Measurements from ENCODE around the gene ETFRF1.

ETFRF1 gene

DNA sequence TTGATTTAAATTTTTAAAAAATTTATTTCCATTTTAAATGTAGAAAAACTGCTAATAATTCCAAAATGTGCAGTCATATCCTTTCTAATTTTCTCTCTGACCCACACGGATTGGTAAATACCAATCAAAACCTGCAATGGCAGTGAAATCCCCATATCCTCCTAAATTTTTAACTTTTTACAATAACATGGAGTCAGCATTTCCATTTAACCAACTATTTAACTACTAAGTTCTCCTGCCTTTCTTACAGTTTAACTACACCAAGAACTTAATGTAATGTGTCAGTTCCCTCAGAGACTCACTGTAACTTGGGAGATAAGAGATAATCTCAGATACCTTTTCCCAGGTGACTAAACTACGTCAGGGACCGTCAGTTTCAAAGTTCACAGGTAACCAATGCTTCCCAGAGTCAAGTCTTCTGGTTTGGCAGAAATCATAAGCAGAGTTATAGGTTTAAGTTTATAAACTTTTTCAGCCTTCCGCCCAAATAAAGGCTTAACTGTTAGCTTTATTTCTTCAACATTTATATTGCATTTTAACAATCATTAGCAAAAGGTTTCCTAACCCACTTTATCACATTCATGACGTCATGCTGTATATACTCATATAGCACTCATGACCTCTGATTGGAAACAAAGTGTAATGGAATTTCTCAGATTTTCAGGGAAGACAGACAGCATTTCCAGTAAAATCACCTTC is 48.1 kb downstream of the ETFRF1 start:
- no peak overlapping the region for H3K4me3 ChIP-seq
- H3K9ac ChIP-seq = no peak overlapping the region
- H3K9me3 ChIP-seq (replicated peaks in 1 of 11) = peaks cover 0 to 9% (median 2%) of the 10 kb centered on the region in 11 experiments; a peak in 7 of 22 replicates
- no peaks in the 10 kb centered on the region for H3K27me3 ChIP-seq
- H3K27ac ChIP-seq = no peak overlapping the region
- peaks cover 7 to 100% (median 37%) of the 10 kb centered on the region in 11 experiments; a peak in 17 of 22 replicates for H4K20me1 ChIP-seq
- H3K4me2 ChIP-seq = no peak overlapping the region
- peaks cover 26 to 95% (median 74%) of the 10 kb centered on the region in 11 experiments for H3K36me3 ChIP-seq
- peaks cover 3 to 12% (median 8%) of the 10 kb centered on the region in 10 experiments; a peak in 19 of 20 replicates for H3K4me1 ChIP-seq
- TF ChIP-seq Cebpa-rat (IDR thresholded peaks at IDR 0.05) = no peak

DNA sequence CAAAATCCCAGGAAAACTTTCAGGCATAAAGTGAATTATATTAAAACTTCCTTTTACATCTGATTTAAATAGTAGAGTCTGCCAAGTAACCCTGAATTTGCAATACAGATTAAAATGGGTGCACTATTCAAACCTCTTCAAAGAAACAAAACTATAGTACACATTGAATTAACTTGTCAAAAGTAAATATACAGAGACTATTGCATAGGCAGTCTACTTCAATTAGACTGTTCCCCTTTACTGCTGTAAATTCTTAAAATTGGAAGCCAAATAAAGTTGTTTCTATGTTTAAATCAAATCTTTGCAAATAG is 48.6 kb downstream of the ETFRF1 start:
- no peak for TF ChIP-seq Cebpa-rat (IDR thresholded peaks at IDR 0.05)
- H3K9ac ChIP-seq = 0 out of 22 replicates have a peak overlapping the region, but pooled peaks of 1 of the 11 experiments have one; percentile 6
- H3K36me3 ChIP-seq = peaks cover 26 to 95% (median 73%) of the 10 kb centered on the region in 11 experiments
- no peak overlapping the region for H3K27ac ChIP-seq
- H3K4me2 ChIP-seq = no peak overlapping the region
- H3K4me1 ChIP-seq = peaks cover 7 to 14% (median 10%) of the 10 kb centered on the region in 10 experiments
- H3K9me3 ChIP-seq (replicated peaks in 1 of 11) = peaks cover 0 to 9% (median 3%) of the 10 kb centered on the region in 11 experiments; a peak in 7 of 22 replicates
- H4K20me1 ChIP-seq = peaks cover 10 to 99% (median 41%) of the 10 kb centered on the region in 11 experiments; a peak in 17 of 22 replicates
- no peaks in the 10 kb centered on the region for H3K27me3 ChIP-seq
- H3K4me3 ChIP-seq = no peak overlapping the region

DNA sequence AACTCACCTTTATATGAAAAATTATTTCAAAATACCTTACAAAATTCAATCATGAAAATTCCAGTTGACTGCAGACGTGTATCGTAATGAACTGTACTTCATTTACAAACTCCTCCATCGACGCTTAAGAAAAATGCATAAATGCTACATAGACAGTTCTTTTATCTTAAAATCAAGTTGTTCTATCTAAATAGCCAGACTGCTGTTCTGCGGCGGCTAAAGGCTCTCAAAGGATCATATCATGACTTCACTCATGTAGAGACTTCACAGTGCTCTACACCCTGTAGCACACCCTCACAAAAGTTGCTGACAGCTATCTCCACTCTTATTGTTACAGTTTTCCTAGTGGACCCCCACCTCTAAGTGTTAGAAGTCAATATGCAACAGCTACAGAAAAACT is 50.5 kb downstream of the ETFRF1 start:
- peaks cover 9 to 81% (median 54%) of the 10 kb centered on the region in 11 experiments; a peak in 21 of 22 replicates for H3K36me3 ChIP-seq
- peaks cover 19 to 25% (median 21%) of the 10 kb centered on the region in 10 experiments for H3K4me1 ChIP-seq
- TF ChIP-seq Cebpa-rat (IDR thresholded peaks at IDR 0.05) = no peak
- no peaks in the 10 kb centered on the region for H3K27me3 ChIP-seq
- H3K9ac ChIP-seq = no peak overlapping the region
- H3K4me3 ChIP-seq = no peak overlapping the region
- no peak overlapping the region for H3K4me2 ChIP-seq
- no peak overlapping the region for H3K27ac ChIP-seq
- peaks cover 16 to 91% (median 54%) of the 10 kb centered on the region in 11 experiments; a peak in 19 of 22 replicates for H4K20me1 ChIP-seq
- H3K9me3 ChIP-seq (replicated peaks in 1 of 11) = peaks cover 0 to 9% (median 3%) of the 10 kb centered on the region in 11 experiments; a peak in 7 of 22 replicates

DNA sequence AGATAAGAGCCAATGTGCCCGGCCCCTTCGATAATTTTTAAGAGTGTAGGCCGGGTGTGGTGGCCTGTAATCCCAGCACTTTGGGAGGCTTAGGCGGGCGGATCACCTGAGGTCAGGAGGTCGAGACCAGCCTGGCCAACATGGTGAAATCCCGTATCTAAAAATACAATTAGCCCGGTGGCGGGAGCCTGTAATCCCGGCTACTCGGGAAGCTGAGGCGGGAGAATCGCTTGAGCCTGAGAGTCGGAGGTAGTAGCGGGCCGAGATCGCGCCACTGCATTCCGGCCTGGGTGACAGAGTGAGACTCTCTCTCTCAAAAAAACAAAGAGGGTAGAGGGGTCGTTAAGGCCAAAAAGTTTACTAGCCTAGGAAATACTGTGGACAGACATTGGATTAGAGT is 53.1 kb downstream of the ETFRF1 start:
- H3K27ac ChIP-seq = no peak overlapping the region
- TF ChIP-seq Cebpa-rat (IDR thresholded peaks at IDR 0.05) = no peak
- H3K4me1 ChIP-seq = peaks cover 19 to 30% (median 24%) of the 10 kb centered on the region in 10 experiments
- peaks cover 12 to 65% (median 39%) of the 10 kb centered on the region in 11 experiments; a peak in 18 of 22 replicates for H4K20me1 ChIP-seq
- H3K4me3 ChIP-seq = no peak overlapping the region
- H3K9me3 ChIP-seq (replicated peaks in 1 of 11) = peaks cover 0 to 9% (median 3%) of the 10 kb centered on the region in 11 experiments; a peak in 7 of 22 replicates
- no peak overlapping the region for H3K9ac ChIP-seq
- H3K4me2 ChIP-seq = peak overlapping the region in 9 of 11 experiments; percentile 12 to 91 (median 75); a peak in 8 of 22 replicates
- peaks cover 9 to 59% (median 47%) of the 10 kb centered on the region in 11 experiments; a peak in 21 of 22 replicates for H3K36me3 ChIP-seq
- no peaks in the 10 kb centered on the region for H3K27me3 ChIP-seq

DNA sequence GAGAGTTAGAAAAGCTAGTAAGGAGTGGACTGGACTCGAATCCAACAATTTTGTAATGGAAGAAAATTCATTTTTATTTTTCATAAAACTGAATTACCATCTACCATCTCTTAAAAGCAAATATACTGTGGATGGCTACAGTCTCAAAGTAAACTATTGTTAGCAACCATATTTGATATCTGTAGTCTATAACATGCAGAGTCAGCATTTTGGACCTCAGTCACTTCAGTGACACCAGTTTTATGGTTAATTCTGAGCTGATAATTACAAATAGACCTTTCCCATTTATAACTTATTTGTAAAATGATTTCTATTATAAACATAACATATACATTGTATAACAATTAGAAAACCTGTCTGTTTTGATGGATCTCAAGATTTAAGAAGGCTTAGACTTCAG is 53.7 kb downstream of the ETFRF1 start:
- H3K4me2 ChIP-seq = peak overlapping the region; percentile 75 to 94 (median 89)
- TF ChIP-seq Cebpa-rat (IDR thresholded peaks at IDR 0.05) = no peak
- peaks cover 12 to 59% (median 39%) of the 10 kb centered on the region in 11 experiments; a peak in 18 of 22 replicates for H4K20me1 ChIP-seq
- peak overlapping the region in 2 of 11 experiments; percentile 89 to 92; a peak in 2 of 22 replicates for H3K27ac ChIP-seq
- peaks cover 0 to 9% (median 3%) of the 10 kb centered on the region in 11 experiments; a peak in 7 of 22 replicates for H3K9me3 ChIP-seq (replicated peaks in 1 of 11)
- H3K4me3 ChIP-seq = peak overlapping the region in 4 of 10 experiments; percentile 76 to 89 (median 82); a peak in 7 of 20 replicates
- peak overlapping the region in 7 of 11 experiments; percentile 88 to 95 (median 94); a peak in 5 of 22 replicates for H3K9ac ChIP-seq
- peaks cover 8 to 53% (median 41%) of the 10 kb centered on the region in 11 experiments; a peak in 20 of 22 replicates for H3K36me3 ChIP-seq
- no peaks in the 10 kb centered on the region for H3K27me3 ChIP-seq
- peaks cover 19 to 36% (median 29%) of the 10 kb centered on the region in 10 experiments for H3K4me1 ChIP-seq

DNA sequence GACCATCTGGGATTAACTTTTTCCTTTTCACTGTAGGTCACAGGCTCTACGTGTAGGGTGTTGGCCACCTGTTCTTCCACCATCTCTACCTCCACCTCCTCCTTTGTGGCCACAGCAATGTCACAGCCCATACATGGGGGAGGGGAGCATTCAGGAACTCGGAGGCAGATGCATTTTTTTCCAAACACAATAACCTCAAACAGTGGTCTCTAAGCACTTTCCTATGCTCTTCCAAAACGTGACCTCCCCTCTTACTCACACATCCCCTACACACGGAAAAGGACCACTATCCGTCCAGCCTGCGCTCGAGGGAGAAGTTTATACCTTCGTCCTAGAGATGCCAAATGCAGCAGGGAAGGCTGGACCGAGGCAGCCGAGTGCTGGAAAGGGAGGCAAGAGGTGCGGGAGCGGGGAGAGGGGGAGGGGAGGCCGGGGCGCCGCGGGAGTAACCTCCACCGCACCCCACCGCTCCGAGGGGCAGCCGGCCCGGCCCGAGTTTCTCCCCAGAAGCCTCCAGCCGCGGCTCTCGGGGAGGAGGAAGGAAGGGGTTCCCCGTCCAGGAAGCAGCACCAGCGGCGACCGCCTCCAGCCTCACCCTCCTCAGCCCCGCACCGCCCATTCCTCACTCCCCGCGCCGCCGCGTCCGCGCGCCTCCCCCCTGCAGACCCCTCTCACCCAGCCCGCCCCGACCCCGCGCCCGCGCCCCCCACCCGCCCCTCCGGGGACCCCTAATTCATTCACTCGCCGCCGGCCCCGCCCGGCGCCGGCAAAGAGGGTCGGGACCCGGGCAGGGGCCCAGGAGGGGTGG is 55.1 kb downstream of the ETFRF1 start:
- Histone ChIP-seq H3K27me3 (no peaks in the 10 kb centered on the region), H3K27ac (peak overlapping the region; percentile 82 to 95 (median 90)), H3K9me3 (replicated peaks in 1 of 11) (peaks cover 0 to 9% (median 3%) of the 10 kb centered on the region in 11 experiments; a peak in 7 of 22 replicates), H4K20me1 (peaks cover 12 to 46% (median 35%) of the 10 kb centered on the region in 11 experiments; a peak in 18 of 22 replicates), H3K4me1 (peaks cover 19 to 39% (median 30%) of the 10 kb centered on the region in 10 experiments), H3K36me3 (peaks cover 0 to 40% (median 29%) of the 10 kb centered on the region in 11 experiments; a peak in 19 of 22 replicates), H3K4me3 (peak overlapping the region; percentile 66 to 95 (median 85)), H3K9ac (peak overlapping the region; percentile 88 to 95 (median 94)), H3K4me2 (peak overlapping the region; percentile 75 to 94 (median 89))
- no peak for TF ChIP-seq Cebpa-rat (IDR thresholded peaks at IDR 0.05)

DNA sequence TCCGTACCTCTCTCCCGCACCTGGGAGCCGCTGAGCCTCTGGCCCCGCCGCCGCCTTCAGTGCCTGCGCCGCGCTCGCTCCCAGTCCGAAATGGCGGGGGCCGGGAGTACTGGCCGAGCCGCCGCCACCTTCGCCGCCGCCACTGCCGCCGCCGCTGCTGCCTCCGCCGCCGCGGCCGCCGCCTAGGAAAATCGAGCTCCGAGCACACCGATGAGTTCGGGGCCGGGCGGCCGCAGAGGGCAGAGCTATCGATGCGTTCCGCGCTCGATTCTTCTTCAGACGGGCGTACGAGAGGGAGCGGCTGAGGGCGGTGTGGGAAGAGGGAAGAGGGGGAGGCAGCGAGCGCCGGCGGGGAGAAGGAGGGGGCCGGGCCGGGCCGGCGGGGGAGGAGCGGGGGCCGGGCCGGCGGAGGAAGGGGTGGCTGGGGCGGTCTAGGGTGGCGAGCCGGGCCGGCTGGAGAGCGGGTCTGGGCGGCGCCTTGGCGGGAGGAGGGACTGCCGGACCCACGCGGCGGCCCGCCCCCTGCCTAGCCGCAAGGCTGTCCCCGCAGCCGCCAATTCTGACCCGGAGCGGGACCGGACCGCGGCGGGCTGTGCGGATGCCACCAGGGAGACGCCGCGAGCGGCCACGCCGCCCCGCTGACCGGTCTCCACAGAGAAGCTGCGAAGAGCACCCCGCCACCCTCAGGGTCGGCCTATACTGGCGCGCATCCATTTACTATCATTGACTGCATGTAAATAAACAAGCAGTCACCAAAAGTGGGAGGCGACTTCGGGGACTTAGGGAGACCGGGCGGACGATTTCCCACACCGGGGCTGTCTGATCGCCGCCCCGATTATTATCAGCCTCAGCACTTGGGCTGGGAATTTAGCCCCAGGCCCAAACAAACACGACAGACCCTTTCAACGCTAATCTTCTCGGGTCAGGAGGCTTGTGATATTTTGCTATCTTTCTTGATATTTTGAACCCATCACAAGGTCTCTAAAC is 56.0 kb downstream of the ETFRF1 start, which contains the start of gene KRAS:
TSS of gene KRAS (minus strand) at position 186 of the 987 bp plus-strand sequence.
- Histone ChIP-seq H3K36me3 (peaks cover 0 to 31% (median 20%) of the 10 kb centered on the region in 11 experiments; a peak in 19 of 22 replicates), H3K4me3 (peak within 1 kb of the TSS; percentile 66 to 95 (median 85)), H3K9me3 (replicated peaks in 1 of 11) (peaks cover 0 to 9% (median 3%) of the 10 kb centered on the region in 11 experiments; a peak in 7 of 22 replicates), H3K4me2 (peak within 1 kb of the TSS; percentile 79 to 94 (median 89)), H4K20me1 (peaks cover 10 to 37% (median 26%) of the 10 kb centered on the region in 11 experiments; a peak in 18 of 22 replicates), H3K4me1 (peaks cover 19 to 39% (median 30%) of the 10 kb centered on the region in 10 experiments), H3K27ac (peak within 1 kb of the TSS; percentile 82 to 95 (median 90)), H3K27me3 (no peaks in the 10 kb centered on the region), H3K9ac (peak within 1 kb of the TSS; percentile 88 to 95 (median 94))
- no peak for TF ChIP-seq Cebpa-rat (IDR thresholded peaks at IDR 0.05)
